H1 (cell line): ENCODE data around the gene VASN. TPM values are rescaled to one million over a fixed set of nuclear protein-coding genes. Genes with fewer than 3 reads are reported as not detected.
A peak's percentile ranks its signal among the peaks of the same experiment; 100 is the strongest.

Experiments used
- GABPA ChIP-seq: IDR thresholded peaks from 2 replicates; pipeline ENCODE4 v1.6.1; 2011; ENCODE audit warnings: mild to moderate bottlenecking, low read length, moderate library complexity, borderline replicate concordance; ENCODE audit not compliant: insufficient read depth
- KDM5A ChIP-seq: fragments of 200-600 bp; IDR thresholded peaks from 2 replicates; pipeline ENCODE4 v1.7.1; 2012; ENCODE audit warnings: mild to moderate bottlenecking, low read length, inconsistent platforms, mixed read lengths
- SP2 ChIP-seq: IDR thresholded peaks from 2 replicates; pipeline ENCODE4 v1.6.1; 2012; ENCODE audit warnings: mild to moderate bottlenecking, low read length, inconsistent platforms
- polyA plus RNA-seq, 7 experiments: library from polyadenylated mRNA; depleted of rRNA in 3 of 7; stranded (reverse) in 5 of 7; unstranded in 2 of 7; fragments of >200 nt in 5 of 7; fragments of 200-250 nt in 2 of 7; gene quantifications; 1 replicate in 5 of 7; 2 replicates in 1 of 7; 4 replicates in 1 of 7; pipeline versions ENCODE4 v1.2.1 to v1.2.3, GENCODE V29; 2011 to 2013; ENCODE audit warnings: missing spikeins in 2 of 7, mixed read lengths in 2 of 7
- total RNA-seq: library from RNA; stranded (reverse); fragmentation: NEBNext Ultra II Directional; extraction: Animal tissue kit (Norgen Biotek cat#: 25700); gene quantifications from 2 replicates; pipeline ENCODE4 v1.2.1, GENCODE V29; 2021
- TF ChIP-seq, protein P1 (sequence below): fragments of 300-600 bp; sonication (generic); IDR thresholded peaks from 2 replicates; pipeline ENCODE4 v1.7.1; 2012; ENCODE audit warnings: low read length, moderate library complexity, mild to moderate bottlenecking, inconsistent platforms; ENCODE audit not compliant: insufficient replicate concordance

Gene VASN
- total and polyA plus RNA-seq, 2 of the 8 experiments (the other 6 are each of a cell fraction or from before 2014, with no cell fraction given), result 9.6 to 11.3 TPM

DNA sequence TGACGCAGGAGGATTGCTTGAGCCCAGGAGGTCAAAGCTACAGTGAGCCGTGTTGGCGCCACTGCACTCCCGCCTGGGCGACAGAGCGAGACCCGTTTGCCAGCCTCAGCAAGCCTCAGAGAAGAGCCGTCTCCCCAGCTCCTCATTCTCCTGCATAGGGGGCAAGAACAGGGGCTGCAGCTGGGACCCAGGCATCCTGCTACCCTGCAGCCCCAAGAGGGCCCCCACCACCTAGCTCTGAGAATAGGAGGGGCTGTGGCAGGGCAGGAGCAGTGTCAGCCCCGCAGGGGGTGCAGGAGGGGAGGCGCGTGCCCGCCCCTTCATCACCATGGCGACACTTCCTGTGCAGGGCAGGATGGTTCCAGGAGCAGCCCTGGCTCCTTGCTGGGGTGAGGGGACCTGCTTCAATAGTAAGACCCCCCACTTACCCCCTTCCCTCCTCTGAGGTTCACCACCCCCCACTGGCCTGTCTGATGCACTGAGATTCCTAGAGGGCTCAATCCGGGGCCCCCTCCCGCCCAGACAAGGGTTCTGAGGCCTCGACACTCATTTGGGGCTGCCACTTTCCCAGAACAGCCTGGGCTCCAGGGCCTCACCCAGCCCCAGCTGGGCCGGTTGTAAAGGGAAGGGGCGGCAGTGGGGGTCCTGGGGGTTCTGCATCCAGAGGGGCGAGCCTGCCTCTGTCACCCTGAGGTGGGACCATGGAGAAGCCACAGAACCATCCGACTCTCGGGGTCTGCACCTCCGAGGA lies 20.2 kb downstream of the VASN start (continued):
- TF ChIP-seq, protein P1, sequence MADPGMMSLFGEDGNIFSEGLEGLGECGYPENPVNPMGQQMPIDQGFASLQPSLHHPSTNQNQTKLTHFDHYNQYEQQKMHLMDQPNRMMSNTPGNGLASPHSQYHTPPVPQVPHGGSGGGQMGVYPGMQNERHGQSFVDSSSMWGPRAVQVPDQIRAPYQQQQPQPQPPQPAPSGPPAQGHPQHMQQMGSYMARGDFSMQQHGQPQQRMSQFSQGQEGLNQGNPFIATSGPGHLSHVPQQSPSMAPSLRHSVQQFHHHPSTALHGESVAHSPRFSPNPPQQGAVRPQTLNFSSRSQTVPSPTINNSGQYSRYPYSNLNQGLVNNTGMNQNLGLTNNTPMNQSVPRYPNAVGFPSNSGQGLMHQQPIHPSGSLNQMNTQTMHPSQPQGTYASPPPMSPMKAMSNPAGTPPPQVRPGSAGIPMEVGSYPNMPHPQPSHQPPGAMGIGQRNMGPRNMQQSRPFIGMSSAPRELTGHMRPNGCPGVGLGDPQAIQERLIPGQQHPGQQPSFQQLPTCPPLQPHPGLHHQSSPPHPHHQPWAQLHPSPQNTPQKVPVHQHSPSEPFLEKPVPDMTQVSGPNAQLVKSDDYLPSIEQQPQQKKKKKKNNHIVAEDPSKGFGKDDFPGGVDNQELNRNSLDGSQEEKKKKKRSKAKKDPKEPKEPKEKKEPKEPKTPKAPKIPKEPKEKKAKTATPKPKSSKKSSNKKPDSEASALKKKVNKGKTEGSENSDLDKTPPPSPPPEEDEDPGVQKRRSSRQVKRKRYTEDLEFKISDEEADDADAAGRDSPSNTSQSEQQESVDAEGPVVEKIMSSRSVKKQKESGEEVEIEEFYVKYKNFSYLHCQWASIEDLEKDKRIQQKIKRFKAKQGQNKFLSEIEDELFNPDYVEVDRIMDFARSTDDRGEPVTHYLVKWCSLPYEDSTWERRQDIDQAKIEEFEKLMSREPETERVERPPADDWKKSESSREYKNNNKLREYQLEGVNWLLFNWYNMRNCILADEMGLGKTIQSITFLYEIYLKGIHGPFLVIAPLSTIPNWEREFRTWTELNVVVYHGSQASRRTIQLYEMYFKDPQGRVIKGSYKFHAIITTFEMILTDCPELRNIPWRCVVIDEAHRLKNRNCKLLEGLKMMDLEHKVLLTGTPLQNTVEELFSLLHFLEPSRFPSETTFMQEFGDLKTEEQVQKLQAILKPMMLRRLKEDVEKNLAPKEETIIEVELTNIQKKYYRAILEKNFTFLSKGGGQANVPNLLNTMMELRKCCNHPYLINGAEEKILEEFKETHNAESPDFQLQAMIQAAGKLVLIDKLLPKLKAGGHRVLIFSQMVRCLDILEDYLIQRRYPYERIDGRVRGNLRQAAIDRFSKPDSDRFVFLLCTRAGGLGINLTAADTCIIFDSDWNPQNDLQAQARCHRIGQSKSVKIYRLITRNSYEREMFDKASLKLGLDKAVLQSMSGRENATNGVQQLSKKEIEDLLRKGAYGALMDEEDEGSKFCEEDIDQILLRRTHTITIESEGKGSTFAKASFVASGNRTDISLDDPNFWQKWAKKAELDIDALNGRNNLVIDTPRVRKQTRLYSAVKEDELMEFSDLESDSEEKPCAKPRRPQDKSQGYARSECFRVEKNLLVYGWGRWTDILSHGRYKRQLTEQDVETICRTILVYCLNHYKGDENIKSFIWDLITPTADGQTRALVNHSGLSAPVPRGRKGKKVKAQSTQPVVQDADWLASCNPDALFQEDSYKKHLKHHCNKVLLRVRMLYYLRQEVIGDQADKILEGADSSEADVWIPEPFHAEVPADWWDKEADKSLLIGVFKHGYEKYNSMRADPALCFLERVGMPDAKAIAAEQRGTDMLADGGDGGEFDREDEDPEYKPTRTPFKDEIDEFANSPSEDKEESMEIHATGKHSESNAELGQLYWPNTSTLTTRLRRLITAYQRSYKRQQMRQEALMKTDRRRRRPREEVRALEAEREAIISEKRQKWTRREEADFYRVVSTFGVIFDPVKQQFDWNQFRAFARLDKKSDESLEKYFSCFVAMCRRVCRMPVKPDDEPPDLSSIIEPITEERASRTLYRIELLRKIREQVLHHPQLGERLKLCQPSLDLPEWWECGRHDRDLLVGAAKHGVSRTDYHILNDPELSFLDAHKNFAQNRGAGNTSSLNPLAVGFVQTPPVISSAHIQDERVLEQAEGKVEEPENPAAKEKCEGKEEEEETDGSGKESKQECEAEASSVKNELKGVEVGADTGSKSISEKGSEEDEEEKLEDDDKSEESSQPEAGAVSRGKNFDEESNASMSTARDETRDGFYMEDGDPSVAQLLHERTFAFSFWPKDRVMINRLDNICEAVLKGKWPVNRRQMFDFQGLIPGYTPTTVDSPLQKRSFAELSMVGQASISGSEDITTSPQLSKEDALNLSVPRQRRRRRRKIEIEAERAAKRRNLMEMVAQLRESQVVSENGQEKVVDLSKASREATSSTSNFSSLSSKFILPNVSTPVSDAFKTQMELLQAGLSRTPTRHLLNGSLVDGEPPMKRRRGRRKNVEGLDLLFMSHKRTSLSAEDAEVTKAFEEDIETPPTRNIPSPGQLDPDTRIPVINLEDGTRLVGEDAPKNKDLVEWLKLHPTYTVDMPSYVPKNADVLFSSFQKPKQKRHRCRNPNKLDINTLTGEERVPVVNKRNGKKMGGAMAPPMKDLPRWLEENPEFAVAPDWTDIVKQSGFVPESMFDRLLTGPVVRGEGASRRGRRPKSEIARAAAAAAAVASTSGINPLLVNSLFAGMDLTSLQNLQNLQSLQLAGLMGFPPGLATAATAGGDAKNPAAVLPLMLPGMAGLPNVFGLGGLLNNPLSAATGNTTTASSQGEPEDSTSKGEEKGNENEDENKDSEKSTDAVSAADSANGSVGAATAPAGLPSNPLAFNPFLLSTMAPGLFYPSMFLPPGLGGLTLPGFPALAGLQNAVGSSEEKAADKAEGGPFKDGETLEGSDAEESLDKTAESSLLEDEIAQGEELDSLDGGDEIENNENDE, result no peak
- TF ChIP-seq KDM5A (no peak), SP2 (no peak), GABPA (peak; percentile 25; the same call in 1 of the 2 replicates)
